ENCODE measurements around the gene AP2A1.

The AP2A1 gene

DNA sequence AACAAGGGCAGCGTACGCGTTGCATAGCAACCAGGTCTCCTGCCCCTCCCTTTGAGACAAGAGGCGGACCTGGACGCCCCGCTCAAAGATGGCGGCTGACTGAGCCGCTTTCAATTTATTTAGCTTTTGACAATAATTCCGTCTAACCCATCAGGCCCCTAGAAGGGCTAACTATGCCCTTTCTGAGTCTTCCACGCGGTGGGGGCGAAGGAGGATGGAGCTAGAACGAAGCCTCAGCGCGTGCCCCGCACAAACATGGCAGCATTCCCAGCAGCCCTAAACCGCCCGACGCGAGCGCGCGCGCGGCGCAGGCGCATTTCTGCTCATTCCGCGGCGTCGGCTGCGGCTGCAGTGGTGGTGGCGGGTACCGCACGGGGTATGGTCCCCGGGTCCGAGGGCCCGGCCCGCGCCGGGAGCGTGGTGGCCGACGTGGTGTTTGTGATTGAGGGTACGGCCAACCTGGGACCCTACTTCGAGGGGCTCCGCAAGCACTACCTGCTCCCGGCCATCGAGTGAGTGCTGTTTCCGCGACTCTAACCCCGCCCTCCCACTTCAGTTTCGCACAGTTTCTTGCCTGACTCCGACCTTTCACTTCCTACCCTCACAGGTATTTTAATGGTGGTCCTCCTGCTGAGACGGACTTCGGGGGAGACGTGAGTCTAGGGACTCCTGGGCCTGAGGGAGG lies 51.3 kb downstream of the AP2A1 start, which contains the start of gene MED25:
MED25 (plus strand) TSS at position 326 of the 685 bp plus-strand sequence; CDS start at position 379, 53 bp downstream.
- no peak for TF ChIP-seq ZBTB7A (IDR thresholded peaks at IDR 0.05; ENCODE audit: low read depth)
- TF ChIP-seq USF1 (IDR thresholded peaks at IDR 0.05), result no peak
- no peak for TF ChIP-seq FOXM1 (IDR thresholded peaks at IDR 0.05; ENCODE audit: borderline replicate concordance, low read depth)
- TF ChIP-seq EGR1 (IDR thresholded peaks at IDR 0.05), result peak; percentile 90
- TF ChIP-seq CEBPB (IDR thresholded peaks at IDR 0.05), result no peak
- TF ChIP-seq, protein P1, sequence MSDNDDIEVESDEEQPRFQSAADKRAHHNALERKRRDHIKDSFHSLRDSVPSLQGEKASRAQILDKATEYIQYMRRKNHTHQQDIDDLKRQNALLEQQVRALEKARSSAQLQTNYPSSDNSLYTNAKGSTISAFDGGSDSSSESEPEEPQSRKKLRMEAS (IDR thresholded peaks at IDR 0.05), result peak; percentile 81
- TF ChIP-seq YY1 (IDR thresholded peaks at IDR 0.05; ENCODE audit: low read depth), result peak; percentile 100
- TF ChIP-seq TAF1 (IDR thresholded peaks at IDR 0.05; ENCODE audit: low read depth), result peak; percentile 51
- TF ChIP-seq, protein P2, sequence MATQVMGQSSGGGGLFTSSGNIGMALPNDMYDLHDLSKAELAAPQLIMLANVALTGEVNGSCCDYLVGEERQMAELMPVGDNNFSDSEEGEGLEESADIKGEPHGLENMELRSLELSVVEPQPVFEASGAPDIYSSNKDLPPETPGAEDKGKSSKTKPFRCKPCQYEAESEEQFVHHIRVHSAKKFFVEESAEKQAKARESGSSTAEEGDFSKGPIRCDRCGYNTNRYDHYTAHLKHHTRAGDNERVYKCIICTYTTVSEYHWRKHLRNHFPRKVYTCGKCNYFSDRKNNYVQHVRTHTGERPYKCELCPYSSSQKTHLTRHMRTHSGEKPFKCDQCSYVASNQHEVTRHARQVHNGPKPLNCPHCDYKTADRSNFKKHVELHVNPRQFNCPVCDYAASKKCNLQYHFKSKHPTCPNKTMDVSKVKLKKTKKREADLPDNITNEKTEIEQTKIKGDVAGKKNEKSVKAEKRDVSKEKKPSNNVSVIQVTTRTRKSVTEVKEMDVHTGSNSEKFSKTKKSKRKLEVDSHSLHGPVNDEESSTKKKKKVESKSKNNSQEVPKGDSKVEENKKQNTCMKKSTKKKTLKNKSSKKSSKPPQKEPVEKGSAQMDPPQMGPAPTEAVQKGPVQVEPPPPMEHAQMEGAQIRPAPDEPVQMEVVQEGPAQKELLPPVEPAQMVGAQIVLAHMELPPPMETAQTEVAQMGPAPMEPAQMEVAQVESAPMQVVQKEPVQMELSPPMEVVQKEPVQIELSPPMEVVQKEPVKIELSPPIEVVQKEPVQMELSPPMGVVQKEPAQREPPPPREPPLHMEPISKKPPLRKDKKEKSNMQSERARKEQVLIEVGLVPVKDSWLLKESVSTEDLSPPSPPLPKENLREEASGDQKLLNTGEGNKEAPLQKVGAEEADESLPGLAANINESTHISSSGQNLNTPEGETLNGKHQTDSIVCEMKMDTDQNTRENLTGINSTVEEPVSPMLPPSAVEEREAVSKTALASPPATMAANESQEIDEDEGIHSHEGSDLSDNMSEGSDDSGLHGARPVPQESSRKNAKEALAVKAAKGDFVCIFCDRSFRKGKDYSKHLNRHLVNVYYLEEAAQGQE (IDR thresholded peaks at IDR 0.05; ENCODE audit: low read depth), result no peak
- 0 out of 2 replicates have a peak, but pooled peaks have one; percentile 29 for TF ChIP-seq TEAD4 (IDR thresholded peaks at IDR 0.05)
- TF ChIP-seq CREB1 (IDR thresholded peaks at IDR 0.05; ENCODE audit: low read depth), result peak; percentile 39
- no peak for TF ChIP-seq TCF12 (IDR thresholded peaks at IDR 0.05; ENCODE audit: low read depth)
- TF ChIP-seq NFIC (IDR thresholded peaks at IDR 0.05), result no peak
- no peak for TF ChIP-seq EP300 (IDR thresholded peaks at IDR 0.05; ENCODE audit: borderline replicate concordance)
- TF ChIP-seq RAD21 (IDR thresholded peaks at IDR 0.05; ENCODE audit: low read depth), result no peak

DNA sequence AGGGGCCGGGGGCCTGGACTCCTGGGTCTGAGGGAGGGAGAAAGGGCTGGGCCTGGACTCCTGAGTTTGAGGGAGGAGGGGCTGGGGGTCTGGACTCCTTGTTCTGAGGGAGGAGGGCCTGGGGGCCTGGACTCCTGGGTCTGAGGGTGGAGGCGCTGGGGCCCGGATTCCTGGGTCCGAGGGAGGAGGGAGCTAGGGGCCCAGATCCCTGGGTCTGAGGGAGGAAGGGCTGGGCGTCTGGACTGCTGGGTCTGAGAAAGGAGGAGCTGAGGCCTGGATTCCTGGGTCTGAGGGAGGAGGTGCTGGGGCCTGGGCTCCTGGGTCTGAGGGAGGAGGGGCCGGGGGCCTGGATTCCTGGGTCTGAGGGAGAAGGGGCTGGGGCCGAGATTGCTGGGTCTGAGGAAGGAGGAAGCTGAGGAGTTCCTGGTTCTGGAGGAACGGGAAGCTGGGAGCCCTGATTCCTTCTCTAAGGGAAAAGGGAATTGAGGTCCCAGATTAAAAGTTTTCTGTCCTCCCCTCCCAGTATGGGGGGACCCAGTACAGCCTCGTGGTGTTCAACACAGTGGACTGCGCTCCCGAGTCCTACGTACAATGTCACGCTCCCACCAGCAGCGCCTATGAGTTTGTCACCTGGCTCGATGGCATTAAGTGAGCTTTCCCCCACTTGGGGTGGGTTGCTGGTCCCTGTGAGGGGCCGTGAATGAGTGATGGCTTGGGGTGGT lies 52.0 kb downstream of the AP2A1 start:
- 0 out of 2 replicates have a peak, but pooled peaks have one; percentile 8 for TF ChIP-seq ZBTB7A (IDR thresholded peaks at IDR 0.05; ENCODE audit: low read depth)
- no peak for TF ChIP-seq YY1 (IDR thresholded peaks at IDR 0.05; ENCODE audit: low read depth)
- no peak for TF ChIP-seq FOXM1 (IDR thresholded peaks at IDR 0.05; ENCODE audit: borderline replicate concordance, low read depth)

GRCh38 chr19:49820125-49820524 lies 53.3 kb downstream of the AP2A1 start:
- TF ChIP-seq, protein P2 (IDR thresholded peaks at IDR 0.05; ENCODE audit: low read depth), result no peak

DNA sequence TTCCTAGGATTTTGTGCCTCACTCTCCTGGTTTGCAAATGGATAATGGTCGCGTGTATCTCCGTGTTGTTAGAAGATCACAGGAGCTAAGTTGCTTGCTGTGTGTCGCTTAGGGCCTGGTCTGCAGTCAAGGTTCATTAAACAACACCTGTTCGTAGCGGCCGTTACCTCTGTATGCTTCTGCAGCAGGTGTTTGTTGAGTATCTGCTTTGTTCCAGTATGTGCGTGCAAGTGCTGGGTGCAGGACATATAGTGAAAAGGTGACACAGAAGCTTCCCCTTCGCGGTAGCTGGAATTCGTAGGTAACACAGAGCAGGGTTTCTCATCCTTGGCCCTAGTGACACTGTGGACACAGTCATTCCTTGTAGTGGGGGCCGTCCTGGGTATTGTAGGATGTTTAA lies 56.7 kb downstream of the AP2A1 start:
- TF ChIP-seq, protein P1 (IDR thresholded peaks at IDR 0.05), result no peak
- TF ChIP-seq RAD21 (IDR thresholded peaks at IDR 0.05; ENCODE audit: low read depth) (no peak), CEBPB (IDR thresholded peaks at IDR 0.05) (no peak), EGR1 (IDR thresholded peaks at IDR 0.05) (no peak), ZBTB7A (IDR thresholded peaks at IDR 0.05; ENCODE audit: low read depth) (no peak), CREB1 (IDR thresholded peaks at IDR 0.05; ENCODE audit: low read depth) (no peak), TAF1 (IDR thresholded peaks at IDR 0.05; ENCODE audit: low read depth) (no peak), FOXM1 (IDR thresholded peaks at IDR 0.05; ENCODE audit: borderline replicate concordance, low read depth) (no peak), TCF12 (IDR thresholded peaks at IDR 0.05; ENCODE audit: low read depth) (no peak), YY1 (IDR thresholded peaks at IDR 0.05; ENCODE audit: low read depth) (no peak), NFIC (IDR thresholded peaks at IDR 0.05) (no peak), EP300 (IDR thresholded peaks at IDR 0.05; ENCODE audit: borderline replicate concordance) (no peak), USF1 (IDR thresholded peaks at IDR 0.05) (no peak), TEAD4 (IDR thresholded peaks at IDR 0.05) (no peak)
- TF ChIP-seq, protein P2 (IDR thresholded peaks at IDR 0.05; ENCODE audit: low read depth), result no peak

All from Ishikawa (cell line).